ENCODE data around the gene RFC3.

RFC3 gene

GRCh38 chr13:33863188-33863789, 45.3 kb downstream of the RFC3 start:
- no peak for TF ChIP-seq CTCF (conservative IDR thresholded peaks at IDR 0.05; ENCODE audit: low read depth, low read length)
- no peak for DNase-seq (ENCODE audit: low read depth)
- H3K4me3 ChIP-seq (ENCODE audit: low read depth, low read length): no peak overlapping the region

GRCh38 chr13:33865945-33866344, 48.0 kb downstream of the RFC3 start:
- H3K4me3 ChIP-seq (ENCODE audit: low read depth, low read length): no peak overlapping the region
- DNase-seq (ENCODE audit: low read depth): no peak
- no peak for TF ChIP-seq CTCF (conservative IDR thresholded peaks at IDR 0.05; ENCODE audit: low read depth, low read length)

GRCh38 chr13:33867472-33867871, 49.5 kb downstream of the RFC3 start:
- H3K4me3 ChIP-seq (ENCODE audit: low read depth, low read length): no peak overlapping the region
- peak; percentile 45 for TF ChIP-seq CTCF (conservative IDR thresholded peaks at IDR 0.05; ENCODE audit: low read depth, low read length)
- DNase-seq (ENCODE audit: low read depth): no peak

GRCh38 chr13:33868343-33868994, 50.5 kb downstream of the RFC3 start:
- DNase-seq (ENCODE audit: low read depth): no peak
- TF ChIP-seq CTCF (conservative IDR thresholded peaks at IDR 0.05; ENCODE audit: low read depth, low read length): no peak
- no peak overlapping the region for H3K4me3 ChIP-seq (ENCODE audit: low read depth, low read length)

- H3K4me3 ChIP-seq (ENCODE audit: low read depth, low read length): no peak overlapping the region
- TF ChIP-seq CTCF (conservative IDR thresholded peaks at IDR 0.05; ENCODE audit: low read depth, low read length): no peak
- DNase-seq (ENCODE audit: low read depth): no peak
Observed at GRCh38 chr13:33869005-33869404, 51.1 kb downstream of the RFC3 start.

GRCh38 chr13:33870046-33870668, 52.2 kb downstream of the RFC3 start:
- TF ChIP-seq CTCF (conservative IDR thresholded peaks at IDR 0.05; ENCODE audit: low read depth, low read length): no peak
- no peak overlapping the region for H3K4me3 ChIP-seq (ENCODE audit: low read depth, low read length)
- no peak for DNase-seq (ENCODE audit: low read depth)

All from choroid plexus epithelial cell (primary cell).